HG03575 (cell line): Measurements from ENCODE around the gene PDSS2.
"Not testable (repeated sequence)": the region's sequence is repeated elsewhere in the genome, so short reads cannot be mapped to it uniquely, and the experiment has no call there.

Source experiments
- ATAC-seq: cut with Tn5 transposase; IDR thresholded peaks from one replicate; pipeline ENCODE4 v1.9.1; 2021; ENCODE audit not compliant: unreplicated experiment, insufficient number of reproducible peaks, low FRiP score; ENCODE audit errors: extremely low read depth

The PDSS2 gene

DNA sequence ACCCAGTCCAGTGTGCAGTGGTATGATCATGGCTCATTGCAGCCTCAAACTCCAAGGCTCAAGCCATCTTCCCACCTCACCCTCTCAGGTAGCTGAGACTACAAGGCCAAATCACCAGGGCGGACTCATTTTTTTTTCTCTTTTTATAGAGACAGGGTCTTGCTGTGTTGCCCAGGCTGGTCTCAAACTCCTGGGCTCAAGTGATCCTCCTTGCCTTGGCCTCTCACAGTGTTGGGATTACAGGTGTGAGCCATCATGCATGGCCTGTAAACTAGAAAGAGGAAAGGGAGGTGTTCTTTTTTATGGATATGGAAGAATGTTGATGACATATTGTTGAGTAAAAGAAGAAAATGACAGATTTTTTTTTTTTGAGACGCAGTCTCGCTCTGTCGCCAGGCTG is 339.0 kb downstream of the PDSS2 start:
- no peak for ATAC-seq

DNA sequence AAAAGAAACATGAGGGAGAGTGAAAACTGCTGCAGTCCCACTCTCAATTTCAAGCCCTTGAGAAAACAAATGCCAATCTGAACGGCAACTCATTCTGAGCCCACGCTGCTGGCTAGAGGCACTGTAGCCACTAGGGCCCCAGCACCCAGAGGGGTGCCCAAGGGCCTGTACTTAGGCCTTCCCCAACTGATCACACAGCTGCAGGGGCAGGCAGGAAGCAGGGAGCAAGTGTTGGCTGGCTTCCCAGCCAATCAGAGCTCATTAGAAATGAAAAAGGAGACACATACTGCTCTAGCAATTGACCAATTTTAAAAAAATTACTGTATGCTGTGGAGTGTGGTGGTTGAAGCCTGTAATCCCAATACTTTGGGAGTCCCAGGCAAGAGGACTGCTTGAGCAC is 340.4 kb downstream of the PDSS2 start:
- ATAC-seq = no peak

DNA sequence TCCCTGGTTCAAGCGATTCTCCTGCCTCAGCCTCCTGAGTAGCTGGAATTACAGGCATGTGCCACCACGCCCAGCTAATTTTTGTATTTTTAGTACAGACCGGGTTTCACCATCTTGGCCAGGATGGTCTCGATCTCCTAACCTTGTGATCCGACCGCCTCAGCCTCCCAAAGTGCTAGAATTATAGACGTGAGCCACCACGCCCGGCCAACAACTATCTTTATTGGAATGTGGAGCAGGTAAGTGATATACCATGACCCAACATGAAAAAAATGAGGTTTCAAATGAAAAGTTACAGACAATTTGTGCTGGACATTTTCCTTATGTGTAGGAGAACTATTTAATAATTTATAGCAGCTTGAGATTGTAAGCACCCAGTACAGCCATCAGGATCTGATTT is 340.8 kb downstream of the PDSS2 start:
- ATAC-seq = not testable (repeated sequence)

- ATAC-seq = no peak
Observed at GRCh38 chr6:107116931-107117330, 342.4 kb downstream of the PDSS2 start.

DNA sequence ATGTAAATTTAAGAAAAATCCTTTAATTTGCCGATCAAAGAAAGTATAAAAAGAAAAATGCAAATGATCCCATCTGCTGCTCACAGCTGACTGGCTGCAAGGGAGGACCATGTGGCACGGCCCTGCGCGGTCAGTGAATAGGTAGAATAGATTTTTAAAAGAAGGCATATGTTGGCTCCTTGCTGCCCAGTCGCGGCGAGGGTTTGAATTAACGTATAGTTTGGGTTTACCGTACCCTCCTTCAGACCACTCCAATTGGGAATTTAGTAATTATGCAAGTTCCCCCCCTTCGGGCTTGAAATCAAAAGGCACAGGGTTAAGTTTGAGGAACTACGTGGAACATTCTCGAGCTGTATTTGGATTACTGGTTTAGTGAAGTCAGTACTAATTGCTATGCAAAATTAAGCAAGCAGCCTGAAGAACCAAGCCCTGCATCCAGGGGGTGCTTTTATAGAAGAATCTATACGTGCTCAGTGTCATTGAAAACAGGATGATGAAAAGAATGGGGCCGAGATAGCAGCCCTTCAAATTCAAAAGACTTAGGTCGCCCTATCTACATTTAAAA is 343.0 kb downstream of the PDSS2 start:
- ATAC-seq = no peak

- no peak for ATAC-seq
Observed at GRCh38 chr6:107115695-107116327, 343.6 kb downstream of the PDSS2 start.

- ATAC-seq = no peak
Observed at GRCh38 chr6:107114926-107115694, 344.3 kb downstream of the PDSS2 start, which contains the start of gene BEND3. TSS of gene BEND3 (minus strand) at chr6:107115515. CDS start at chr6:107099285, 16,230 bp downstream.

- no peak for ATAC-seq
Observed at GRCh38 chr6:107114213-107114925, 345.0 kb downstream of the PDSS2 start.

DNA sequence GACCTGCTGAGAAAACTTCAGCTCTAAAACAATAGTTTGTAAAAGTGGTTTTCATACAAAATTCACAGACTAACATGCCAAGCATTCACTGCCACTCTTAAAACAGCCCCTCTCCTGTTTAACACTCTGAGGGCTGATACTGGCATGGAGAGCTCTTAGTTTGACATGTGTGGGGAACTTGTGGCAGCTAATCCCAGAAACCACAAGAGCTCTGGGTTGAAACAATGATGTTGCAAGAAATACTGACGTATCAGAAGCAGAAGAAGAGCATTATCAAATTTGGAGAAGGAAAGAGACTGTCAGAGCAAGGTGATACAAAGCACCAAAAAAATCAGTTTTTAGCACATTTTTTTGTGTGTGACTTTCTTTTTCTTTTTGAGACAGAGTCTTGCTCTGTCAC is 349.2 kb downstream of the PDSS2 start:
- ATAC-seq = no peak

DNA sequence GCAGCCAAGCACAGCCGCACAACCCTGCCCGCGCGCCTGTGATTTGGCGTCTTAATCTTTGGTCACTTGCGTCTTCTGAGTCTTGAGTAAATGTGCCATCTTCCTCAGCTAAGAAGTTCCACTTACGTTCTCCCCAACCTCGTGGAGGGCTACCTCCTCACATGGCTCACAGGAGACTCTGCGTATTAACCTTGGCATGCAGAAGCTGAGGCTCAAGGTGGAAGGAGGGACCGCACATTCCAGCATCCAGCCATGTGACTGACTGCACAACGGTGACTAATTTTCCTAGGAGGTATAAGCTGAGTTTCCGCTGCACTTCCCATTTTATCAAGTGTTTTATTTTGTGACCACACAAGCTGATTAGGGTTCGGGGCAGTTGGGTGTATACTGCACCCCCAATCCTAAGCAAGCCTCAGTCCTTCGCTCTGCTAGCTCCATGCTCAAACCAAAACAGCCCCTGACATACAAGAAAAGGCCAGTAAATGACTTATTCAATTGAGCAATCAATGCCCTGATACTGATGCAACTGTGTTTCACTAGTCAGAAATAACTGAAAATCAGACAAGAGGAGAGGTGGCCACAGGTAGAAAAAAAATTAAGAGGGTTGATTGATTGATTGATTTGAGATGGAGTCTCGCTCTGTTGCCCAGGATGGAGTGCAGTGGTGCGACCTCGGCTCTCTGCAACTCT is 351.0 kb downstream of the PDSS2 start:
- ATAC-seq = no peak

- ATAC-seq = no peak
Observed at GRCh38 chr6:107107791-107108190, 351.6 kb downstream of the PDSS2 start.

DNA sequence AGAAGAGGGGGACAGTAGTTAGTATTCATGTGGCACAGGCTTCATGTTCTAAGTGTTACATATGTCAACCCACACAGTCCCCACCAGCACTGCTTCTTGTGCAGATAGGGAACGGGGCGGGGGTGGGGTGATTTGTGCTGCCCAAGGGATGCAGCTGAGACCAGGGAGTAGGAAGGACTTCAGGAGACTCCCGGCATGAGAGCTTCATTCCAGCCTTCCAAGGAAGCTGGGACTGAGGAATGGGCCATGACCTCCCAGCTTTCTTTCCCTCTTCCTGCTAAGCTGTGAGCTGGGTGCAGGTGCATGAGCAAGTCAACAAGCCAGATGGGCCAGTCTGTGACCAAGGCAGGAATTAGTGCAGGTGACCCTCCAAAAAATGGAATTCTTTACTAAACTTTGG is 353.2 kb downstream of the PDSS2 start:
- no peak for ATAC-seq

DNA sequence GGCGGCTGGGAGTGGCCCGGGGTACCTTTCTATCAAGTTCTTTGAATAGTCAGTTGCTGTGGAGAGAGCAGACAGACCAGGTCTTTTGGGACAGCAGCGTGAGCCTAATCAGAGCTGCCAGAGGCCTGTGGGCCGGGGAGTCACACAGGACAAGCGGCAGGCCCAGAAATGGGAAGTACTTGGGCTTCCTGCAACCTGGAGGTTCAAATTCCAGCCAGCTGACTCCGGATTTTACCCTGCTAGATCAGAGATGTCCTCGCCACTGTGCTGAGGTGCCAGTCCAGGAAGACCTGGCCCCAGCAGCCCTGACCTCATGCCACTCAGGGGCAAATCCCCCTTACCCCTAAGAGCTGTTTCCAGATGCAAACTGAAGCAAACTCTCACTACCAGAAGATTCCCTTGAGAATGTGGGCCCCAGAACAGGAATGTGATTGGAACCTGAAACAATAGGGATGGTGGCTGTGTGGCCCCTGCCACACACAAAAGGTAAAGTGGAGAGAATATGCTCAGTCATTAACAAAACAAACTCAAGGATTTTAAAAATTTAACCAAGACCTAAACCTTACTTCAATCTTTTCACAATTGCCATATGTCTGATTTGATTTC is 353.8 kb downstream of the PDSS2 start:
- ATAC-seq = no peak

DNA sequence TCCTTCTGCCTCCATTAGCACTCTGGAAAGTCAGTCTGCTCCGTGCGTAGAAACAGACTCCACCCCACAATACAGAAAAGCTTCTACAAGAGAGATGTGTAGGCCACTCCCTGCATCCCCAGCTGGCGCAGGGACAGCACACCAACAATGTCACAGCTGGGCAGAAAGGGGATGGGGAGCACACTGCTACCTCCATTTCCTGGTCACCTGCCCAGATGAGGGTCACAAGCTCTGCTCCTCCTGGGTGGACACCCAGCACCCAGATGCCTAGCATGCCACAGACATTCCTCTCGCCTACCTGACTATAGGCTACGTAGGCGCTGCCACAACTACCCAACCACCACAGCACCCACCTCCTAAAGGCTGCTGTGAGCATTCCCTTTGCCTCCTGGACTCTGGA is 356.3 kb downstream of the PDSS2 start:
- no peak for ATAC-seq
